WI38 (cell line): ENCODE data around the gene GMCL2.

Experiments used
- H3K4me3 ChIP-seq: 2 replicates; pipeline ENCODE4 v1.5.1; 2011; ENCODE audit warnings: low read depth, mild to moderate bottlenecking, control low read depth, low read length
- TF ChIP-seq, protein P1 (sequence below): IDR thresholded peaks from 2 replicates; pipeline ENCODE4 v1.5.1; 2012; ENCODE audit warnings: low read depth, mild to moderate bottlenecking, control low read depth, low read length

The GMCL2 gene

DNA sequence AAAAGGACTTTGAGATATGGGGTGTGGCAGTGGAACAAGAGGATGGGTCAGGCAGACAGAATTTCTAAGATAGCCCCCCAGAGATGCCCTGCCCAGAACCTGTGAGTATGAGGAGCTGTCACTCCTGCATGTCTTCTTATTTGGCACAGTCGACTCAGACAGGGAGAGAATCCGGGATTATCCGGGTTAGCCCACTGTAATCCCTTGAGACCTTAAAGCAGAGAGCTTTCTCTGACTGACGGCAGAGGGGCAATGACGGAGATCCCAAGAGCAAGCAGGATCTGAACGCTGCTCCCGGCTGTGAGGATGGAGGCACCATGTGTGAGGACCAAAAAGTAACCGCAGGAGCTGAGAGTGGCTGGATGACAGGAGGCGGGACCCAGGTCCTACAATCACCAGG is 24.7 kb downstream of the GMCL2 start:
- H3K4me3 ChIP-seq: no peak overlapping the region
- TF ChIP-seq, protein P1, sequence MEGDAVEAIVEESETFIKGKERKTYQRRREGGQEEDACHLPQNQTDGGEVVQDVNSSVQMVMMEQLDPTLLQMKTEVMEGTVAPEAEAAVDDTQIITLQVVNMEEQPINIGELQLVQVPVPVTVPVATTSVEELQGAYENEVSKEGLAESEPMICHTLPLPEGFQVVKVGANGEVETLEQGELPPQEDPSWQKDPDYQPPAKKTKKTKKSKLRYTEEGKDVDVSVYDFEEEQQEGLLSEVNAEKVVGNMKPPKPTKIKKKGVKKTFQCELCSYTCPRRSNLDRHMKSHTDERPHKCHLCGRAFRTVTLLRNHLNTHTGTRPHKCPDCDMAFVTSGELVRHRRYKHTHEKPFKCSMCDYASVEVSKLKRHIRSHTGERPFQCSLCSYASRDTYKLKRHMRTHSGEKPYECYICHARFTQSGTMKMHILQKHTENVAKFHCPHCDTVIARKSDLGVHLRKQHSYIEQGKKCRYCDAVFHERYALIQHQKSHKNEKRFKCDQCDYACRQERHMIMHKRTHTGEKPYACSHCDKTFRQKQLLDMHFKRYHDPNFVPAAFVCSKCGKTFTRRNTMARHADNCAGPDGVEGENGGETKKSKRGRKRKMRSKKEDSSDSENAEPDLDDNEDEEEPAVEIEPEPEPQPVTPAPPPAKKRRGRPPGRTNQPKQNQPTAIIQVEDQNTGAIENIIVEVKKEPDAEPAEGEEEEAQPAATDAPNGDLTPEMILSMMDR: no peak

DNA sequence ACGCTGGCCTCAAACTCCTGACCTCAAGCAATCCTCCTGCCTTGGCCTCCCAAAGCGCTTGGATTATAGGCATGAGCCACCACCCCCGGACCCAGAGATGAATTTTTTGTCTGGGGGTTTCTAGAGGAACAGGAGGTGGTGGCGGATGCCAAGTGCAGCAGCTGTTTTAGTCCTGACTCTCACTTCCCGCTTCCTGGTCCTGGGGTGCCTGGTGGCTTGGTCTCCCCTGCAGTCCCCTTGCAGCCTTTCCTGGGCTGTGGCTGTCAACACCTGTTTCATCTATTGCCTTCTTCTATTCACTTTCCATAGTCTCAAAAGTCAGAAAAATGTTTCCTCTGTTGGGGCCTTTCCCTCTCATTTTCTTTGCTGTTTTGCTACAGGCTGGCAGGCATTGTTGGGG is 27.0 kb downstream of the GMCL2 start:
- H3K4me3 ChIP-seq: no peak overlapping the region
- TF ChIP-seq, protein P1: no peak

DNA sequence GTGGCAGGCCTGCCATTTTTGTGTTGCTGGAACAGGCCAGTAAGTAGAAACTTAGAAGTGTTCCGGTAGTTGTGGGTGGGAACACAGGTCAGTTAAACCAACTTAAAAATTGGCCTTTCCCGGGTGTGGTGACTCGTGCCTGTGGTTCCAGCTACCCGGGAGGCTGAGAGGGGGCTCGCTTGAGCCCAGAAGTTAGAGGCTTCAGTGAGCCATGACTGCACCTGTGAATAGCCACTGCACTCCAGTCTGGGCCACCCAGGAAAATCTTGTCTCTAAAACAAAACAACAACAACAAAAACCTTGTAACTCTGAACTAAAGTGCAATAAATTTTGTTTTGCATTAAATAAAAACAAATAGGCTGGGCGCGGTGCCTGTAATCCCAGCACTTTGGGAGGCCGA is 32.1 kb downstream of the GMCL2 start:
- no peak overlapping the region for H3K4me3 ChIP-seq
- TF ChIP-seq, protein P1: no peak

DNA sequence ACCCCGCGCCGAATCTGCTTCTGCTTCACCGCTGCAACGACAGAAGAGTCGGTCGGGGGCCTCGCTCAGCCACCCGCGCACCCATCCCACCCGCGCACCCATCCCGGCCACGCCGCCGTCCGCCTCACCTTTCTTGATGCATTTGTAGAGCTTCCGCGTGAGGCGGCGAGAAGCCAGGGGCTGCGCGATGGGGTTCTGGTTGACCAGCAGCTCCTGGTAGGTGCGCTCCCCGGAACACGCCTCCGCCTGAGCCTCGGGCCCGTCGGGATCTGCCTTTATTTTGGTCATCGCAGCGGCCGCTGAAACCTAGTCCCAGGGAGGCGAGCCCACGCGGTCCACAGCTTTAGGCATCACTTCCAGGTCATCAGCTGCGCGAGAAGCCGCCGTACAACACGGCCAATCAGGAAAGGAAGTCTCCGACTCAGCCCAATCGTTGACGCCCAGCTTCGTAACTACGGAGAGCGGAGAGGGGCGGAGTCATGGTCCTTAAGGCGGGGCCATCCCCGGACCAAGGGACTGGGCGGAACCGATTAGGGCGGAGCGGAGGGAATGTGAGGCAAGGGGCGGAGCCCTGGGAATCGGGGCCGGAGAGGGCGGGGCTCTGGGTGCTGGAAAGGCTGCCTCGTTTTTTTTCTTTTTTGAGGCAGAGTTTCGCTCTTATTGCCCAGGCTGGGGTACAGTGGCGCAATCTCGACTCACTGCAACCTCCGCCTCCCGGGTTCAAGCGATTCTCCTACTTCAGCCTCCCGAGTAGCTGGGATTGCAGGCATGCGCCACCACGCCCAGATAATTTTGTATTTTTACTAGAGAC is 33.4 kb downstream of the GMCL2 start, which contains the start of gene NHP2:
NHP2 (minus strand) TSS at position 356 of the 811 bp plus-strand sequence; CDS start at position 288, 68 bp downstream.
- TF ChIP-seq, protein P1: no peak
- peak within 1 kb of the TSS; percentile 86 for H3K4me3 ChIP-seq

DNA sequence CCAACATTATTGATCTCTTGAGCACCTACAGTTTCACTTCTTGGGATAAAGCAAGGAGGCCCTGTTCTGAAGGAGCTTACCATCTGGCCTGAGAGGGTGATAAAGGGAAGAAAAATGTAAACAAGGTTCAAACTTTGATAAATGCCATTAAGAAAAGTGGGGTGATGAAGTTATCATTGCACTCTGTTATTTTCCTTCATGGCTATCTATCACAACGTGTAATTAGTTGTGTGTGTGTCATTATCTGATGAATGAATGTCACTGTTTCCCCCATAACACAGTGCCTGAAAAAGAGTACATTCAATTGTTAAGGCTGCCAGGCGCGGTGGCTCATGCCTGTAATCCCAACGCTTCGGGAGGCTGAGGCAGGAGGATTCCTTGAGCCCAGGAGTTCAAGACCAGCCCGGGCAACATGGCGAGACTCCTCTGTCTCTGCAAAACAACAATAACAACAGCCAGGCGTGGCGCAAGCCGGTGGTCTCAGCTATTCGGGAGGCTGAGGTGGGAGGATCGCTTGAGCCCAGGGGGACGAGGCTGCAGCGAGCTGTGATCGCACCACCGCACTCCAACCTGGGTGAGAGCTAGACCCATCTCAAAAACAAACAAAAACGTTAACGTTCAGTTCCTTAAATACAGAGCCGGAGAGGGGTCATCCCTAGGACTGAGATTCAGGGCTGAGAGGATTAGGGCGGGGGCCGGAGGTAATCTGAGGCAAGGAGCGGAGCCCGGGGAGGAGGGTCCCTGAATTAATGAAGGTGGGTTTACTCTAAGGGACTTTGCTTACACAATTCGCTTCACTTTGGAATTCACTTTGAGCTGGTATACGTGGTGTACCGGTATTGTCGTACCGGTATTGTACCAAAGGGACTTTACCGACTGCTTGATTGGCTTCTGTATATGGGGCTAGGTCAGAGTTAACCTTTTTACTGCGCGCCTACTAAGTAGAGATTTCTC is 34.4 kb downstream of the GMCL2 start:
- H3K4me3 ChIP-seq: peak overlapping the region; percentile 86
- TF ChIP-seq, protein P1: no peak

DNA sequence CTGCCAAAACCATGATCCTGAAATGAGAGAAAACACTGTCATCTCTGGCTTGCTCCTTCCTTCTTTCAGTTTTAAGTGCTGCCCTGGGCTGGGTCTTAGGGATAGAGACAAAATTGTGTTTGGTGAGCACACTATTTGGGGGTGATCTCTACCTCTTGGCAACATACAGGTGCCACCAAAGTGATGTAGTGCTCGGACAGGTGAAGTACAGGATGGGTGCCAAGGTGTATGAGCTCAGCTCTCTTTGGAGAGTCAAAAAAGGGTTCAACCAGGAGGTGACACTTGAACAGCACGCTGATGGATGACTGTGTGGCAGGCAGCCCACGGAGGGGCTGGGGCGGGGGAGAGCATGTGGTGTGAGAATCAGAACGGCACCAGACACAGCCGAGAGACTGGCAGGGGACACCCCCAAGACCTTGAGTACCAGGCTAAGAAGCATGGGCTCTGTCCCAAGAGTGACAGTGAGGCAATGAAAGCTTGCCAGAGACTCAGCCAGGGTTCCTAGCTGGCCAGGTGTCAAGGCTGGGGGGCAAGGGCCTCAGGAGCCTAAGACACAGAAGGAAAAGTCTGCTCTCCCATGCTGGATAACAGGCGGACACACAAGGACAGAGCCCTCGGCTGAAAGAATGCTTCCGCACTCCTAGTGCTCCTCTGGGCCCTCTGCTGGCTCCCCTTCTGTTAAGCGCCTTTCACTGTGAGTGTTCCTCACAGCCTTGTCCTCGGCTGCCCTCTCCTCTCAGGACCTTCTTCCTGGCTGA is 36.0 kb downstream of the GMCL2 start:
- no peak overlapping the region for H3K4me3 ChIP-seq
- TF ChIP-seq, protein P1: no peak
